HL-60 (cell line): ENCODE data around the gene RHOJ.

Source experiments
- REST ChIP-seq: IDR thresholded peaks from 2 replicates; pipeline ENCODE4 v1.6.1; 2012; ENCODE audit warnings: low read depth; ENCODE audit not compliant: insufficient replicate concordance
- TF ChIP-seq, protein P1 (sequence below): IDR thresholded peaks from one replicate; pipeline ENCODE4 v1.5.1; 2011; ENCODE audit warnings: low read length, control low read depth, inconsistent platforms; ENCODE audit not compliant: insufficient read depth

GRCh38 chr14:63163306-63163705 lies 40.9 kb upstream of the RHOJ start:
- TF ChIP-seq, protein P1, sequence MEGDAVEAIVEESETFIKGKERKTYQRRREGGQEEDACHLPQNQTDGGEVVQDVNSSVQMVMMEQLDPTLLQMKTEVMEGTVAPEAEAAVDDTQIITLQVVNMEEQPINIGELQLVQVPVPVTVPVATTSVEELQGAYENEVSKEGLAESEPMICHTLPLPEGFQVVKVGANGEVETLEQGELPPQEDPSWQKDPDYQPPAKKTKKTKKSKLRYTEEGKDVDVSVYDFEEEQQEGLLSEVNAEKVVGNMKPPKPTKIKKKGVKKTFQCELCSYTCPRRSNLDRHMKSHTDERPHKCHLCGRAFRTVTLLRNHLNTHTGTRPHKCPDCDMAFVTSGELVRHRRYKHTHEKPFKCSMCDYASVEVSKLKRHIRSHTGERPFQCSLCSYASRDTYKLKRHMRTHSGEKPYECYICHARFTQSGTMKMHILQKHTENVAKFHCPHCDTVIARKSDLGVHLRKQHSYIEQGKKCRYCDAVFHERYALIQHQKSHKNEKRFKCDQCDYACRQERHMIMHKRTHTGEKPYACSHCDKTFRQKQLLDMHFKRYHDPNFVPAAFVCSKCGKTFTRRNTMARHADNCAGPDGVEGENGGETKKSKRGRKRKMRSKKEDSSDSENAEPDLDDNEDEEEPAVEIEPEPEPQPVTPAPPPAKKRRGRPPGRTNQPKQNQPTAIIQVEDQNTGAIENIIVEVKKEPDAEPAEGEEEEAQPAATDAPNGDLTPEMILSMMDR = no peak
- TF ChIP-seq REST = no peak
